Thoracic aorta (tissue), 2 donors: Measurements from ENCODE around the gene NRARP. TPM values are rescaled to one million over a fixed set of nuclear protein-coding genes. Genes with fewer than 3 reads are reported as not detected.
"Not testable (repeated sequence)": the region's sequence is repeated elsewhere in the genome, so short reads cannot be mapped to it uniquely, and the experiment has no call there.

Experiments used
- ATAC-seq: fragments of 150-250 bp; one replicate; pipeline ENCODE4 v1.8.0; 2017; ENCODE audit warnings: low read depth; ENCODE audit not compliant: insufficient number of reproducible peaks, low FRiP score
- DNase-seq: peaks from one replicate; pipeline ENCODE4 v3.0.0-alpha.2; 2020; ENCODE audit warnings: low spot score
- H3K27ac ChIP-seq, 2 donors: fragments of 200-600 bp; sonication (generic); 1 replicate in 1 of 2; 2 replicates in 1 of 2; pipeline ENCODE4 v1.5.1; 2016; ENCODE audit warnings: mild to moderate bottlenecking in 2 of 2, moderate library complexity in 2 of 2
- H3K27me3 ChIP-seq: fragments of 200-600 bp; sonication (generic); replicated peaks from 2 replicates; pipeline ENCODE4 v1.6.0; 2016; ENCODE audit warnings: mild to moderate bottlenecking; ENCODE audit not compliant: insufficient read depth
- H3K36me3 ChIP-seq: fragments of 200-600 bp; sonication (generic); one replicate; pipeline ENCODE4 v1.5.1; 2016
- H3K4me1 ChIP-seq, 2 donors: fragments of 200-600 bp; sonication (generic); 1 replicate in 1 of 2; 2 replicates in 1 of 2; pipeline versions ENCODE4 v1.5.1 to v1.6.0; 2016; ENCODE audit warnings: low read depth in 2 of 2, mild to moderate bottlenecking in 1 of 2; ENCODE audit not compliant: control insufficient read depth in 1 of 2
- H3K4me3 ChIP-seq: fragments of 200-600 bp; sonication (generic); 2 replicates; pipeline ENCODE4 v1.5.1; 2016; ENCODE audit warnings: mild to moderate bottlenecking
- H3K9me3 ChIP-seq: fragments of 200-600 bp; sonication (generic); 2 replicates; pipeline ENCODE4 v1.5.1; 2016
- CTCF ChIP-seq: fragments of 200-600 bp; sonication (generic); IDR thresholded peaks from one replicate; pipeline ENCODE4 v1.5.1; 2019; ENCODE audit warnings: antibody characterized with exemption
- total RNA-seq, 2 donors: library from RNA; depleted of rRNA; stranded (reverse); fragments of >200 nt; gene quantifications; one replicate each; pipeline versions ENCODE4 v1.1.0 to v1.2.3, GENCODE V29; 2016

Gene NRARP
- total RNA-seq, 2 donors from 2014 or later: 8.5 to 16.9 TPM

GRCh38 chr9:137262909-137263285, 39.2 kb downstream of the NRARP start:
- H3K4me3 ChIP-seq: no peak overlapping the region
- DNase-seq: no peak
- no peak overlapping the region for H3K27ac ChIP-seq
- ATAC-seq: no peak
- no peaks in the 10 kb centered on the region for H3K27me3 ChIP-seq
- peaks cover 38% of the 10 kb centered on the region for H3K36me3 ChIP-seq
- no peaks in the 10 kb centered on the region for H3K9me3 ChIP-seq
- peaks cover 0 to 3% of the 10 kb centered on the region in 2 donors for H3K4me1 ChIP-seq
- TF ChIP-seq CTCF: no peak

GRCh38 chr9:137262173-137262908, 39.7 kb downstream of the NRARP start:
- not testable (repeated sequence) for H3K9me3 ChIP-seq, H3K4me3 ChIP-seq, H3K4me1 ChIP-seq, H3K27ac ChIP-seq, DNase-seq, H3K27me3 ChIP-seq, ATAC-seq
- H3K36me3 ChIP-seq: peaks cover 37% of the 10 kb centered on the region
- TF ChIP-seq CTCF: peak; percentile 50

GRCh38 chr9:137256856-137257255, 45.2 kb downstream of the NRARP start:
- Histone ChIP-seq H3K27ac (no peak overlapping the region), H3K27me3 (no peaks in the 10 kb centered on the region), H3K4me3 (no peak overlapping the region), H3K4me1 (peaks cover 14 to 26% of the 10 kb centered on the region in 2 donors), H3K9me3 (no peaks in the 10 kb centered on the region), H3K36me3 (no peaks in the 10 kb centered on the region)
- DNase-seq: no peak
- no peak for ATAC-seq
- TF ChIP-seq CTCF: no peak

GRCh38 chr9:137256362-137256761, 45.7 kb downstream of the NRARP start:
- Histone ChIP-seq H3K4me3 (peak overlapping the region; percentile 89), H3K4me1 (peaks cover 14 to 26% of the 10 kb centered on the region in 2 donors), H3K36me3 (no peaks in the 10 kb centered on the region), H3K27me3 (no peaks in the 10 kb centered on the region), H3K9me3 (no peaks in the 10 kb centered on the region), H3K27ac (no peak overlapping the region)
- no peak for ATAC-seq
- no peak for DNase-seq
- no peak for TF ChIP-seq CTCF

- Histone ChIP-seq H3K4me3 (peak overlapping the region; percentile 89), H3K27me3 (no peaks in the 10 kb centered on the region), H3K36me3 (no peaks in the 10 kb centered on the region), H3K4me1 (peaks cover 14 to 26% of the 10 kb centered on the region in 2 donors), H3K27ac (peak overlapping the region in 1 of 2 donors; percentile 57), H3K9me3 (no peaks in the 10 kb centered on the region)
- peak; percentile 9 for ATAC-seq
- DNase-seq: no peak
- TF ChIP-seq CTCF: no peak
Observed at GRCh38 chr9:137255448-137256114, 46.5 kb downstream of the NRARP start.
